GOT3 (cell line): ENCODE measurements around the gene CSGALNACT2.

Experiments used
- DNase-seq: peaks from one replicate; lab custom pipeline; 2025; ENCODE audit warnings: mixed read lengths; lab: John Stamatoyannopoulos, UW

CSGALNACT2 gene

GRCh38 chr10:43202224-43202656 lies 64.0 kb downstream of the CSGALNACT2 start:
- no peak for DNase-seq

- no peak for DNase-seq
Observed at GRCh38 chr10:43202657-43203447, 64.6 kb downstream of the CSGALNACT2 start.

GRCh38 chr10:43203448-43204041 lies 65.3 kb downstream of the CSGALNACT2 start:
- no peak for DNase-seq

GRCh38 chr10:43204042-43204942 lies 66.0 kb downstream of the CSGALNACT2 start:
- no peak for DNase-seq

- no peak for DNase-seq
Observed at GRCh38 chr10:43204943-43205671, 66.9 kb downstream of the CSGALNACT2 start.

GRCh38 chr10:43205681-43206390 lies 67.6 kb downstream of the CSGALNACT2 start:
- DNase-seq, result no peak

- DNase-seq, result no peak
Observed at GRCh38 chr10:43206391-43207235, 68.4 kb downstream of the CSGALNACT2 start.

GRCh38 chr10:43208147-43209073 lies 70.2 kb downstream of the CSGALNACT2 start:
- DNase-seq, result no peak

- DNase-seq, result no peak
Observed at GRCh38 chr10:43209074-43209455, 70.8 kb downstream of the CSGALNACT2 start.

- DNase-seq, result no peak
Observed at GRCh38 chr10:43209651-43210141, 71.5 kb downstream of the CSGALNACT2 start.

GRCh38 chr10:43210556-43210955 lies 72.3 kb downstream of the CSGALNACT2 start:
- DNase-seq, result no peak

GRCh38 chr10:43211030-43211429 lies 72.8 kb downstream of the CSGALNACT2 start:
- DNase-seq, result no peak

GRCh38 chr10:43211431-43212042 lies 73.3 kb downstream of the CSGALNACT2 start:
- DNase-seq, result no peak

GRCh38 chr10:43212043-43212721 lies 73.9 kb downstream of the CSGALNACT2 start:
- no peak for DNase-seq

- no peak for DNase-seq
Observed at GRCh38 chr10:43214071-43214955, 76.1 kb downstream of the CSGALNACT2 start.

GRCh38 chr10:43214956-43215561 lies 76.8 kb downstream of the CSGALNACT2 start:
- DNase-seq, result no peak
